Right lobe of liver (tissue), 6 donors: ENCODE measurements around the gene SFPQ. TPM values are rescaled to one million over a fixed set of nuclear protein-coding genes. Genes with fewer than 3 reads are reported as not detected.

Experiments
- ATAC-seq, 4 donors: fragments of 200-7000 bp; cut with Tn5 transposase; one replicate each; pipeline ENCODE4 v1.9.1; 2020; ENCODE audit warnings: mild to moderate bottlenecking in 4 of 4, moderate library complexity in 4 of 4
- DNase-seq, 3 donors: peaks; one replicate each; pipeline ENCODE4 v3.0.0-alpha.2; 2020
- H3K27ac ChIP-seq, 3 donors: fragments of 200-600 bp; one replicate each; pipeline ENCODE4 v1.8.0; 2022
- H3K27me3 ChIP-seq, 2 donors: fragments of 200-600 bp; one replicate each; pipeline ENCODE4 v1.8.0; 2022
- H3K36me3 ChIP-seq, 4 donors: fragments of 200-600 bp; sonication (generic) in 1 of 4; one replicate each; pipeline versions ENCODE4 v1.5.1 to v1.8.0; 2017 to 2022; ENCODE audit warnings: control low read depth in 1 of 4
- H3K4me1 ChIP-seq, 4 donors: fragments of 200-600 bp; sonication (generic) in 1 of 4; one replicate each; pipeline versions ENCODE4 v1.5.1 to v1.8.0; 2017 to 2022; ENCODE audit warnings: control low read depth in 1 of 4
- H3K4me3 ChIP-seq, 3 donors: fragments of 200-600 bp; one replicate each; pipeline ENCODE4 v1.8.0; 2022
- H3K9me3 ChIP-seq, 4 donors: fragments of 200-600 bp; sonication (generic) in 1 of 4; one replicate each; pipeline versions ENCODE4 v1.5.1 to v1.8.0; 2017 to 2022; ENCODE audit warnings: control low read depth in 1 of 4
- POLR2A ChIP-seq: fragments of 450-650 bp; IDR thresholded peaks from one replicate; pipeline ENCODE4 v1.6.1; 2017; ENCODE audit warnings: antibody characterized with exemption, mild to moderate bottlenecking
- WGBS: methylation state at CpG from one replicate; pipeline ENCODE4 v1.1.6; 2018; ENCODE audit warnings: low coverage, low lambda C conversion rate; ENCODE audit not compliant: insufficient coverage; ENCODE audit errors: missing lambda C conversion rate; 5-methylcytosine and 5-hydroxymethylcytosine counted together
- intact Hi-C, 2 donors: fragments of 100-400 bp; cut with DNase I; formaldehyde crosslinking; loops; one replicate each; pipeline versions ENCODE4 v1.11.2 to v1.14.1; 2022
- total RNA-seq, 6 experiments: library from RNA; depleted of rRNA in 2 of 6; stranded (reverse); fragments of >200 nt in 2 of 6; fragmentation: NEBNext Ultra II Directional in 3 of 6; extraction: Animal tissue kit (Norgen Biotek cat#: 25700) in 3 of 6; gene quantifications; one replicate each; pipeline versions ENCODE4 v1.1.0 to v1.2.4, GENCODE V29; 2016 to 2023
- TF ChIP-seq, protein P1 (sequence below), 4 donors: fragments of 200-600 bp in 3 of 4; fragments of 450-650 bp in 1 of 4; IDR thresholded peaks; one replicate each; pipeline versions ENCODE4 v1.5.1 to v1.8.0; 2016 to 2022; ENCODE audit warnings: antibody characterized with exemption in 4 of 4, mild to moderate bottlenecking in 2 of 4
- donor health status: DM: no; HTN: yes; CAD: no.
- donor health status: DM: no; HTN: no; CAD: no.
- donor health status: DM: no; HTN: no; CAD: no.
- donor health status: DM: no; HTN: yes; CAD: no.
- donor health status: DM: no; HTN: yes; CAD: no.

Gene SFPQ
- total RNA-seq, 6 experiments from 2014 or later, result 48.4 to 99.6 (median 73.2) TPM

DNA sequence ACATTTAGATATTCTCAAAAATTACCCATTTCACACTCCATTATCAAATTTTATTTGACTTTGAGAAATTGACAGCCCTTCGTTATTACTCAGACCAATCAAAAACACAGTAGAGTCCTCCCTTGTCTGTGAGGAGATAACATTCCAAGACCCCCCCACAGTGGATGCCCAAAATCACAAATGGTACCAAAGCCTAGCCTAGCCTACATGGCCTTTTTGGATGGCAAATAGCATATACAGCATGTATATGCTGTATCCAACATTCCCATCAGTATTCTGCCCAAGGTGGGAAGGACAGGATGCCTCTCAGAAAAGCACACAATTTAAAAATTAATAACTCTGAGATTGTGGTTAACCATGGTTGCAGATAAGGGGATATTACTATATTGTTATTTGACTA is 17.3 kb downstream of the SFPQ start:
- Histone ChIP-seq H3K27ac (peak overlapping the region in 1 of 3 donors; percentile 16), H3K9me3 (no peaks in the 10 kb centered on the region), H3K4me3 (no peak overlapping the region), H3K4me1 (peaks cover 0 to 57% (median 14%) of the 10 kb centered on the region in 4 donors), H3K27me3 (no peaks in the 10 kb centered on the region), H3K36me3 (peaks cover 13 to 51% (median 26%) of the 10 kb centered on the region in 4 donors)
- ATAC-seq (no peak), DNase-seq (no peak)
- TF ChIP-seq, protein P1, sequence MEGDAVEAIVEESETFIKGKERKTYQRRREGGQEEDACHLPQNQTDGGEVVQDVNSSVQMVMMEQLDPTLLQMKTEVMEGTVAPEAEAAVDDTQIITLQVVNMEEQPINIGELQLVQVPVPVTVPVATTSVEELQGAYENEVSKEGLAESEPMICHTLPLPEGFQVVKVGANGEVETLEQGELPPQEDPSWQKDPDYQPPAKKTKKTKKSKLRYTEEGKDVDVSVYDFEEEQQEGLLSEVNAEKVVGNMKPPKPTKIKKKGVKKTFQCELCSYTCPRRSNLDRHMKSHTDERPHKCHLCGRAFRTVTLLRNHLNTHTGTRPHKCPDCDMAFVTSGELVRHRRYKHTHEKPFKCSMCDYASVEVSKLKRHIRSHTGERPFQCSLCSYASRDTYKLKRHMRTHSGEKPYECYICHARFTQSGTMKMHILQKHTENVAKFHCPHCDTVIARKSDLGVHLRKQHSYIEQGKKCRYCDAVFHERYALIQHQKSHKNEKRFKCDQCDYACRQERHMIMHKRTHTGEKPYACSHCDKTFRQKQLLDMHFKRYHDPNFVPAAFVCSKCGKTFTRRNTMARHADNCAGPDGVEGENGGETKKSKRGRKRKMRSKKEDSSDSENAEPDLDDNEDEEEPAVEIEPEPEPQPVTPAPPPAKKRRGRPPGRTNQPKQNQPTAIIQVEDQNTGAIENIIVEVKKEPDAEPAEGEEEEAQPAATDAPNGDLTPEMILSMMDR (IDR thresholded peaks at IDR 0.05), result no peak
- no peak for TF ChIP-seq POLR2A
- 100% methylated on average over 1 of the region's 1 CpG for WGBS
- intact Hi-C loops, result no loop called here

DNA sequence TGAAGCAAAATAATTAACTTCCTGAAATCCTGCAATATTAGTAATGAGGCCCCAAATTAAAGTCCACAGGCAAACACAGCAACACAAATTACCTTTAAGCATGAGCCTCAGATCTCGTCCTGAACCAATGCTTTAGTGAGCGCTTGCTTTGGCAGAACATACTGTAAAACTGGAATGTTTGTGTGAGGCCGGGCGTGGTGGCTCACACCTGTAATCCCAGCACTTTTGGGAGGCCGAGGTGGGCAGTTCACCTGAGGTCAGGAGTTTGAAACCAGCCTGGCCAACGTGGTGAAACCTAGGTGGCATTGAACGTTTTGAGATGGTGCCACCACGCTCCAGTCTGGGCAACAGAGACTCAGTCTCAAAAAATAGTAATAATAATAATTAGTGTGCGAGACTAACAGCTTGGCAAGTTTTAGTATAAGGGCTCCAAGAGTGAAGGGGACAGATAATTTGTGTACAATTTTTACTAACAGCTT is 17.8 kb downstream of the SFPQ start:
- no peaks in the 10 kb centered on the region for H3K27me3 ChIP-seq
- 54% methylated on average over 7 of the region's 9 CpGs for WGBS
- no peaks in the 10 kb centered on the region for H3K9me3 ChIP-seq
- DNase-seq (no peak), ATAC-seq (no peak)
- H3K27ac ChIP-seq, result peak overlapping the region in 2 of 3 donors; percentile 16 to 75
- intact Hi-C loops, result no loop called here
- H3K36me3 ChIP-seq, result peaks cover 11 to 46% (median 26%) of the 10 kb centered on the region in 4 donors
- no peak overlapping the region for H3K4me3 ChIP-seq
- TF ChIP-seq, protein P1 (IDR thresholded peaks at IDR 0.05), result no peak
- peak; percentile 8 for TF ChIP-seq POLR2A
- H3K4me1 ChIP-seq, result peaks cover 0 to 52% (median 11%) of the 10 kb centered on the region in 4 donors

DNA sequence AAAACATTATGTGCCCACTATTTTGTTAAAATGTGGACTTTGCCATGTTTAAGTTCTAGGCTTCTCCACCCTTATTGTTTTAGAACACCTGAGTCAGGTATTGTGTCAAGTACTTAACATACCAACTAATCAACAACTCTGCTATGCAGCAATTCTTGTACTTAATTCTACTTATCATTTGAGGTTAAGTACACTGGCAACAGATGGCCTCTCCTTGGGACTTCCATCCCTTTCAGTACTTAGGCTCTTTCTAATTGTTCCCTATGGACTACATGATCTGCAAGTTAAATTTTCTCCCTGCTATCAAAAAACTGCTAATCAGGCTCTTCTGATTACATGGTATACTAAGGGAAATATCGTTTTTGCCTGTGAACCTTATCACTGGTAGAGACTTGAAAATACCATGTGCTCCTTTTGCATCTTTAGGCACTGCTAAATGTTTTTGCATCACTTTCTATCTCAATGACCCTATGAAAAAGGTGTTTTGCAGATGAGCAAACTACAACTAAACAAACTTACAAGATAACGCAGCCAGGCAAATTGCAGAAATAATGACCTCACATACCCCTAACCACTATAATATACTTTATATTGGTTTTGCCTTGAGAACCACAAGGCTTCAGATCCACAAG is 18.9 kb downstream of the SFPQ start:
- Histone ChIP-seq H3K4me1 (peaks cover 0 to 41% (median 9%) of the 10 kb centered on the region in 4 donors), H3K27ac (peak overlapping the region in 2 of 3 donors; percentile 75 to 93), H3K4me3 (no peak overlapping the region), H3K27me3 (no peaks in the 10 kb centered on the region), H3K9me3 (no peaks in the 10 kb centered on the region), H3K36me3 (peaks cover 11 to 39% (median 26%) of the 10 kb centered on the region in 4 donors)
- DNase-seq, result no peak
- 25% methylated on average over 2 of the region's 2 CpGs for WGBS
- intact Hi-C loops, result no loop called here
- peak in 1 of 4 donors; percentile 4 for ATAC-seq
- TF ChIP-seq POLR2A, result no peak
- TF ChIP-seq, protein P1 (IDR thresholded peaks at IDR 0.05), result no peak

DNA sequence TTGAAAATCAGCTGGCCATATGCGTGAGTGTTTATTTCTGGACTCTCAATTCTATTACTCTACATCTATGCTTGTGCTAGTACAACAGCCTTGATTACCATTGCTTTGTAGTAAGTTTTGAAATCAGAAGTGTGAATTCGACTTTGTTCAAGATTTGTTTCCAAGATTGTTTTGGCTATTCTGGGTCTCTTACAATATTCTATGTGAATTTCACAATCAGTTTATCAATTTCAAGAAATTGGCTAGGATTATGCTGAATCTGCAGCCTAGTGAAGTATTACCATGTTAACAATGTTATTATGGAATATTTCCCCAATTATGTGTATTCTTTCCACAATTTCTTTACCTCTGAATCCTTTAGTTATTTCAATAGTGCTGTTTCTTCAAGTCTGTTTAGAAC is 19.5 kb downstream of the SFPQ start:
- ATAC-seq (peak in 2 of 4 donors; percentile 2 to 29), DNase-seq (no peak)
- TF ChIP-seq, protein P1 (IDR thresholded peaks at IDR 0.05), result no peak
- no peak for TF ChIP-seq POLR2A
- peaks cover 0 to 36% (median 8%) of the 10 kb centered on the region in 4 donors for H3K4me1 ChIP-seq
- intact Hi-C loops, result no loop called here
- H3K27me3 ChIP-seq, result no peaks in the 10 kb centered on the region
- no peaks in the 10 kb centered on the region for H3K9me3 ChIP-seq
- 17% methylated on average over 2 of the region's 2 CpGs for WGBS
- H3K36me3 ChIP-seq, result peaks cover 11 to 36% (median 26%) of the 10 kb centered on the region in 4 donors
- H3K4me3 ChIP-seq, result no peak overlapping the region
- H3K27ac ChIP-seq, result peak overlapping the region in 2 of 3 donors; percentile 75 to 93
